ENCODE results near the gene NSG1.

The NSG1 gene

DNA sequence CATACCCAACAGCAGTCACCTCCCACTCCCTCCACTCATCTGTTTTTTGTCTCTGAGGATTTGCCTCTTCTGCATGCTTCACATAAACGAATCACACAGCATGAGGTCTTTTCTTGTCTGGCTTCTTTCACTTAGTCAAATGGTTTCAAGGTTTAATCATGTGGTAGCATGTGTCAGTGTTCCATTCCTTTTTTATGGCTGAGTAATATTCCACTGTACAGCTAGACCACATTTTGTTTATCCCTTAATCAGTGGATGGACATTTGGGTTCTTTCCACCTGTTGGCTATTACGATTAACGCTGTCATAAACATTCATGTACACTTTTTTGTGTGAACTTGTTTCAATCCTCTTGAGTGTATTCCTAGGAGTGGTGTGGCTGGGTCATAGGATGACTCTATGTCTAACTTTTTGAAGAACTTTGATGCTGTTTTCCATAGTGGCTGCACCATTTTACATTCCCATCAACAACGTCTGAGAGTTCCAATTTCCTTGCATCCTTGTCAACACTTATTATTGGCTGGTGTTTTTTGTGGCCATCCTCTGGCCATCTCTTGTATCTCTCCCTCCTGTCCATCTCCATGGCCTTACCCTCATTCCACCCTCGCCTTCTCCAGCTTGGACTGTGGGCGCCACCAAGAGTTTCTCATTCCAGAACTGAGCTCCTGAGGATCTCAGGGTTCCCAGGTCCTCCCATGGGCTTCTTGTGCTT is 12.4 kb upstream of the NSG1 start:
- no peak for DNase-seq

DNA sequence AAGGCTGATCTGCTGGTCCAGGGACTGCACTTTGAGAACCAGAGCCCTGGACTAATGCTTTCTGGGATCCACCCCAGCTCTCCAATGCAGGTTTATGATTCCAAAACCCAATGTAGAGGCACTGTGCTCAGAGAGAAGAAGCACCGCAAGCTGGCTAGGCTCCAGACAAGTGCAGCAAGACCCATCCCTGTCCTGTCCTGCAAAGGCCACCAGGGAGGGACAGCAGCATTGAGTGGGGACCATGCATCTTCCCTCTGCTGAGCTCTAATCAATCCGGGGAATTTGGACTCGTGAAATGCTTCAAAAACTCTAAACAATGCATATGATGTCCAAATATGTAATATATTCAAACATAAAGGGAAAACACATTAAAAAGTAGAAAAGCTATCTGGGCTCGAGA is 10.8 kb upstream of the NSG1 start:
- no peak for DNase-seq

DNA sequence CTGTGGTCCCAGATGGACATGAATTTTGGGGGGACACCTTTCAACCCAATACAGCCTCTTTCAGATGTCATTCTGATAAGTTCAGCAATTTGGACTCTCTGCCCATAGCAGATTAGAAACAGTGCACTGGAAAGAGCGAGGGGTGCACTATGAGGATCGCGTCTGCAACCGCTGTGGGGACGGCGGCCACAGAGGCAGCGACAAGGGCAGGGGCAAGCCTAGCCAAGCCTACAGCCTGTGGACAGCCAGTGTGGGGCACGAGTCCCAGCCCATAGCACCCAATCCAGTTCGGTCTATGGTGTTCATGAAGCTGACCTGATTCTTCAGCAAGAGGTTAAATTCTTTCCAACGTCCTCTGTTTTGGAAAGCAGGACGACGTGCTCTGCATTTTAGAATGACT is 9.7 kb upstream of the NSG1 start:
- DNase-seq, result no peak

GRCh38 chr4:4377732-4378460 is 9.0 kb upstream of the NSG1 start:
- DNase-seq, result no peak

GRCh38 chr4:4379540-4380087 is 7.3 kb upstream of the NSG1 start:
- no peak for DNase-seq

- no peak for DNase-seq
These were observed 3.8 kb upstream of the NSG1 start for GRCh38 chr4:4383085-4383484.

DNA sequence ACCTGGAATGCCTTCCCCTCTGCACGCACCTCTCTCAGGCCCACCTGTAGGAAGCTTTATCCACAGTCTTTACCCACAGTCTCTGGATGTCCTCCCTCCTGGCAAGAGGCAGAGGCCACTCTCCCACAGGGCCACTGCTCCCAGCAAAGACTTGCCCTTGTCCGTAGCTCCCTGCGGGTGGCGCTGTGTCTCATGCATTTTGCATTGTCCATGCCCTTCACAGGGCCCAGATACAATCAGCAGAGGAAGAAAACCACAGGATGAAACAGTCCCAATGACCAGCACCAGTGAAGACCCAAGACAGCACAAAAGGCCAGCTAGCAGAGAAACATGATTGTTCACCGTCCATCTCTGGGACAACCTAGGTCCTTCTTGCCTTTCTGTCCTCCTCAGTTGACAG is 2.1 kb upstream of the NSG1 start:
- DNase-seq, result no peak

DNA sequence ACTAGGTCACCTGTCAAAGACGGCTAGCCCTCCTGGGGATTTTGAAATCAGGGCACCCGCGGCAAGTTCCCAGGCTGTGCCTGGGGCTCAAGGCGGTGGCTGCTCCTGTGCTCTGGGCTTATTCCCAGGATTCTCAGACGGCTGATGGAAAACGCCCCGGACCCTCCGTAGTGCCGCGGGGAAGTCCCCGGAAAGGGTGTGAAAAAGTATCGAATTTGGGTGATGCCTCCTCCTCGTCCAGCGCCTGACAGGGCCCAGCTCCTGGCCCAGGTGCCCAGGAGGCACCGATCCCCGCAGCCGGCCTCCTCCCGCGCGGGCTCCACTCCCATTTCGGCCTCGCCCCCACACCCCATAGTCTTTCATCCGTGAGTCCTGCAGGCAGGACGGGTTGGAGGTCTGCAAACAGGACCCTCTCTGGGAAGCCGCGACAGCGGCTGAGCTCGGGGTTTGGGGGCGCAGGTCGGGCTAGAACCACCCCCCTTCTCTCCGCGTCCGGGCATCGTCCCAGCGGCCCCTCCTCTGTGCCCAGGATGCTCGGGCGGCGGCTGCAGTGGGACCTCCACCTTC is 1.1 kb upstream of the NSG1 start:
- DNase-seq, result no peak

DNA sequence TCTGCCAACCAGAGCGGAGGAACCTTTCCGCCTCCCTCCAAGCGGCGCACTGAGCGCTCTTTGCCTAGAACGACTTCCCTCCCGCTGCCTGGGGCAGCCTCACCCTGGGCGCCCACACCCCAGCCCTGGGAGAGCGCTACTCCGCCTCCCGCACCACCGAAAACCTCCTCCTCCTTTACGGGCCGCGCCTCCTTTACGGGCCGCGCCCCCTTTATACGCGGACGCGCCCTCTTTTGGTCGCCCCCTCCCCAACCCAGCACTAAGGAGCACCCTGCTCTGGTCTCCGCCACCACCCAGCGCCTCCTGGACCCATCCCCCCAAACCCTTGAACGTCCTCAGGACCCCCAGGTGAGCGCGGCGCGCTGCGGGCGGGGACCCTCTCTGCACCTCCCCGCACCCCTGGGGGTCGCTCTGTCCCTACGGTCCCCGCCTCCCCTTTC is 586 bp upstream of the NSG1 start:
- peak; percentile 23 for DNase-seq

- DNase-seq, result peak; percentile 3
These were observed 819 bp downstream of the NSG1 start for GRCh38 chr4:4387531-4388310.

- no peak for DNase-seq
These were observed 1.4 kb downstream of the NSG1 start for GRCh38 chr4:4388311-4388790.

DNA sequence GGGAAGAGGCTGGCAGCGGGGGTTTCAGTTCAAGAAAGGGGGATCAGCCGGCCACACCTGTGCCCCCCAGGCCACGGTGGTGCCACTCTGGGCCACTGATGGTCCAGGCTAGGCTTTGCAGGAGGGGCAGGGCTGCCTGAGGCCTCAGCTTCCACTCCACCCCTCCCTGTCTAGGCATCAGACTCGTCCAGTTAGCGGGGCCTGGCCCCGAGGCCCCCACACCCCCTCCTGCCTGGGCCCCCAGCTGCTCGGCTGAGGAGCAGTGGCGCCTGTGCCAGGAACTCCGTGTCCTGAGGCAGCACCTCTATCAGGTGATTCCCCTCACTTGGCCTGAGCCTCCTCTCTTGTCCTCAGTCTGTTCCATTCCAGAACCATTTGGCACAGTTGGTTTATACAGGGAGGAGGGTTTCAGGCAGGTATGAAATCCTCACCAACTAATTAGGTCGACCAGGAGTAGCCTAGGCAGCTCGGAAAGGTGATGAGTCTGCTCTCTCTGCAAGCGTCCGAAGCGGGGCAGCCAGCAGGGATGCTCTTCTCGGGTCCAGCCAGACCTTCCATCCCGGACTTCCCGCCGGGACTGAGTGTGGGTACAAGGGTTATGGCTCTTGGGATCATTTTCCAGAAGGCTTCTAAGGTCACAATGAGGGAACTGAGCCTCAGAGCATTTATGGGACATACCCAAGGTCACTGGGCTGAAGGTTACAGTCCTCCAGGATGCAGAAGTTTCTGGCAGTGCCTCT is 2.1 kb downstream of the NSG1 start:
- DNase-seq, result no peak

DNA sequence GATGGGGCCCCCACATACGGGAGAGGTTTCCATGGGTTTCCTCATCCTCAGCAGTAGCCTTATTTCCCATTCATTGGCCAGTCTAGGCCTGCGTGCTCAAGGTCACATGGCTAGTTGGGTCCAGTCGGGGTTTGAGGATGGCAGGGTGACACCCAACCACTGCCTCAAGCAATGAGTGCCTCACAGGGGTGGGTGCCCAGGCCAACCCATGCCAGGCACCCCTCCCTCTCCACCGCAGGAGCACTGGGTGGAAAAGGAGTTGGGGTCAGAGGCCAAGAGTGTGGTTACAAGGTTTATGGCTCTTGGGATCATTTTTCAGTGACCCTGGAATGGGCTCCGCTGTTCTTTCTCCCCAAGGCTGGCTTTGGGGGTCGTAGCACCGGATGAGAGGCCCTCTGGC is 3.1 kb downstream of the NSG1 start:
- DNase-seq, result no peak

DNA sequence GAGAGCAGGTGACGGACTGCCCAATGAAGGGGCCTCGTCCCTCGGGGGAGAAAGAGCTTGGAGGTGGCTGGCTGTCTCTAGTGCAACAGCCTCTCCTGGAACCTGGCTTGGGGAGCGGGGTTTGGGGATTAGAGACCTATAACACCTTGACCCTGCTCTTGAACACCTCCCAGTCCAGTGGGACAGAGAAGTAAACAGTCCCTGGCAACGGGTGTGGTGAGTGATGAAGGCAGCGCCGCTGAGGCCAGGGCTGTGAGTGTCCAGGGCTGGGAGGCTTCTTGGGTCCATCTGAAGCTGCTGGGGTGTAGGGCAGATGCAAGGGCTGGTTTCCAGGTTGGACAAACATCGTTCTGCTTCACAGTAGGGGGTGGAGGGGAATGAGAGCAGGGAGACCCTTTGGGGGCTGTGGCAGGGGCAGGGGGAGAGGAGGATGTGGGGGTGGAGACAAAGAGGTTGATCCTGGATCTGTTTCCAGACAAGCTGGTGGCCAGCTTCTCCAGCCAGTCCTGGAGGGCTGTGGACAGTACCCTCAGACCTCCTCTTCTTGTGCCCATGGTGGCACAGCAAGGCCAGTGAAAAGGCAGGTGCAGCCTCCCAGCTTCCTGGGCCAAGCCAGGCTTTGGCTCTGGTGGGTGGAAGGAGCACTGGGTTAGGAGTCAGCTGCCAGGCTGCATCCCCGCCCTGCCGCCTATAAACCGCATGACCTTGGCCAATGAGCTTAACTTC is 3.8 kb downstream of the NSG1 start:
- DNase-seq, result no peak

- DNase-seq, result no peak
These were observed 5.0 kb downstream of the NSG1 start for GRCh38 chr4:4391866-4392265.

GRCh38 chr4:4392501-4393183 is 5.7 kb downstream of the NSG1 start:
- no peak for DNase-seq

GRCh38 chr4:4394644-4395043 is 7.7 kb downstream of the NSG1 start:
- DNase-seq, result no peak

GRCh38 chr4:4395371-4395770 is 8.5 kb downstream of the NSG1 start:
- DNase-seq, result no peak

GRCh38 chr4:4395849-4396627 is 9.1 kb downstream of the NSG1 start:
- DNase-seq, result no peak

Data from CD4-positive, alpha-beta T cell treated with Interleukin-4 for 4 hours (primary cell).